HCEC 1CT (cell line): Measurements from ENCODE around the gene OCRL.

Experiments used
- DNase-seq: peaks from one replicate; pipeline ENCODE4 v3.0.0-alpha.2; 2017

The OCRL gene

GRCh38 chrX:129590596-129590995, 50.5 kb downstream of the OCRL start:
- no peak for DNase-seq

GRCh38 chrX:129593137-129593536, 53.1 kb downstream of the OCRL start:
- DNase-seq, result peak; percentile 36

DNA sequence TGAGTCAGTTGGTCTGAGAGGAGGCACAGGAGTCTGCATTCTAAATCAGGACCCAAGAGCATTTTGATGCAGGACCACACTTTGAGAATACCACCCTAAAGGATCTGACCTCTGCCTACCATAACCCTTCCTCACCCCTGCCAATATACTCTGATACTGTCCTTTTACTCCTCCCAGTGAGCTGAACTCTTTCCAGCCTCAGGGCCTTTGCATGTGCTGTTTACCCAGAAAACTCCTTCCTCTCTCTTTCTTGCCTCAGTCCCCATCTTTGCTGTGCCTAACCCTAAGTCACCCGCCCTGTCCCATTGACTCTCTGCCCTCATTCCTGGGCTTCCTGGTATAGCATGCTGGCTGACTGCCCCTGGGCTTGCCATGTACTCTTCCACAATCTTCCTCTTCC, 54.7 kb downstream of the OCRL start:
- no peak for DNase-seq

DNA sequence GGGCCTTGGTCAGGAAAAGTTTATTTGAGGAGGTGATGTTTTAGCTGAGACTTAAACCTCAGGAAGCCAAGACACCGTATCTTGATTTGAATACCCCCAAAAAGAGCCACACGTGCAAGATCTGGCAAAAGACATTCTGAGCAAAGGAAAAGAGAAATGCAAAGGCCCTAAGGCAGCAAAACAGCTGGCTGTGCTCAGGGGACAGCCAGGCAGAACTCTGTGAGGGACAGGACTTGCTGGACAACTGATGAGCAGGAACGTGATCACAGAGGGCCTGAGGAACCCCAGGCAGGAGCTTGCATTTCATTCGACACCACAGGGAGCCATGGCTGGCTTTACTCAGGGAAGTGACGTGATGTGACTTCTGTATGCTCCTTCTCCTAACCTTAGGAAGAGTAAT, 56.0 kb downstream of the OCRL start:
- DNase-seq, result no peak

- DNase-seq, result no peak
Observed at GRCh38 chrX:129597905-129598304, 57.8 kb downstream of the OCRL start.

DNA sequence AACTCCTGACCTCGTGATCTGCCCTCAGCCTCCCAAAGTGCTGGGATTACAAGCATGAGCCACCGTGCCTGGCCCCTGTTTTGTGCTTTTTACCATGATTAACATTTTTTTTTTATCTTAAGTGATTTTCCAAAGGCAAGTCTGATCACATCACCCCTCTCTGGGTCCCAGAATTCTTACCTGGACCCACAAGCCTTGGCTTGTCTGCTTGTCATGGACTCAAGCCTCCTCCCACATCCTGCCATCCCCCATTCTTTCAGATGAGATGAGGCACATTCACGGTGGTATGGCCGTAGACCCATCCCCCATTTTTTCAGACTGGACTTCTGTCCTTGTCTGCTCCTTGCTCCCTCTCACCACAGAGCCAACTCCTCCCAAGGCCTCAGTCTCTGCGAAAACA, 59.4 kb downstream of the OCRL start:
- DNase-seq, result no peak

- DNase-seq, result no peak
Observed at GRCh38 chrX:129599996-129600395, 59.9 kb downstream of the OCRL start.

DNA sequence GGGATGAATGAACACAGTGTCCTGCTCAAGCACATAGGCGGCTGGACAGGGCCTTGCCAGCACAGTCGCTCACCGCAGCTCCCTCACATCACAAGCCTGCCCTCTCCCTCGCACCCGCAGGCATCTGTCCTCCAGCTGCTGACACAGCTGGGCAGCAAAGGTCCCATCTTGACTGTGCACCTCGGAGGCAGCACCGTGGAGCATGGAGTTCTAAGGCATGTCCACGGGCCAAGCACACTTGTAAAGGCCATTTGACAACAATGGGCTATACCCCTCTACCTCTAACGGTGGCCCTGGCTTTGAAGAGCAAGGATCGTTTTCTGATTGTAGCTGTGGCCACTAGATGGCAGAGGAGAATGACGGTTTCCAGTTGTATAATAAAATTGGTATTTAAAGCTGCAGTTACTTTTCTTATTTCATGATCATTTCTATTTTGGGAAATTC, 60.9 kb downstream of the OCRL start:
- DNase-seq, result peak; percentile 17

- DNase-seq, result peak; percentile 9
Observed at GRCh38 chrX:129606918-129607317, 66.9 kb downstream of the OCRL start.

DNA sequence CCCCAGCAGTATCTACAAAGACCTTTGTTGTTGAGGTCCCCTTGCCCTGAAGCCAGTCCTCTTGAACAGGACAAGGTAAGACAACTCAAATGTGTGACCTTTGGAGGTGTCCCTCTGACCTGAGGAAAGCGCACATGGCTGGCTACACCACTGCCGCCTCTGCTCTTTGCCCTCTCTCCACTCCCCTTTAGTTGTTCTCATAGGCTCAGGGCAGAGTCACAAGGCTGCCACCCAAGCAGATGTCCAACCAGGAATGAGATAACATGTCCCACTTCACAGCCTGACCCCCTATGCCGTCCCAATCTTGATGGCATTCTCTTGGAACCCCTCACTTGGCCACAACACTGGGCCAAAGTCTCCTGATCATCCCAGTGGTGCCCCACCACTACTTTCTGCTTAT, 68.4 kb downstream of the OCRL start:
- DNase-seq, result no peak

GRCh38 chrX:129609395-129609794, 69.3 kb downstream of the OCRL start:
- DNase-seq, result no peak

DNA sequence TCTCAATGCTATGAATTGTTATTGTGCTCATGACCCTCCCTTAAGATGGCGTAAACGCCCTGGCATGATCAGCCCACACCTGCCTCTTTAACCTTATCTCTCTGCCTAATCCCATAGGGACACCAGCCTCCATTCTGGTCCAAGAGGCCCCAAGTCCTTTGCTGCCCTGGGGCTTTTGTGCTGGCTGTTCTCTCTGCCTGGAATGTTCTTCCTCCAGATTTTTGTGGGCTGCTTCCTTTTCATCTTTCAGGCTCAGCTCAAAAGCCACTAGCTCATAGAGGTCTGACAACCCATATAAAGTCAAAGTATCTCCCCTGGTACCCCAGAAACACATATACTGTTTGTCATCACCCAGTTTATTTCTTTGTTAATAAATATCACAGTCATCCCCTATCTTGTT, 72.3 kb downstream of the OCRL start:
- no peak for DNase-seq

DNA sequence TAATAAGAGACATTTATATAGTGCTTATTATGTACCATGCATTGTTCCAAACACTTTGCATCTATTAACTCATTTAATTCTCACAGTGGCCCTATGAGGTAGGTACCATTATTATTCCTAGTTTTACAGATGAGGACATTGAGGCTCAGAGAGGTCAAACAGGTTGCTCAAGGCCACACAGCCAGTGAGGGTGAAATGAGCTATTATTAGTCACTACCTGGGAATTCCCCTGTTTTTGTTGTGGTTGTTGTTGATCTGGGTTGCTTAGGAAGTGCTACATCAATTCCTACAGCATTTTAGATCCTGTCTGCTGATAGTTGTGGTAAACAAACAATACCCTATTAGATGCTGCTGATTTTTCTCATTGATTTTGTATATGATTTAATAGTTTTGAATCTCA, 73.5 kb downstream of the OCRL start:
- DNase-seq, result no peak

DNA sequence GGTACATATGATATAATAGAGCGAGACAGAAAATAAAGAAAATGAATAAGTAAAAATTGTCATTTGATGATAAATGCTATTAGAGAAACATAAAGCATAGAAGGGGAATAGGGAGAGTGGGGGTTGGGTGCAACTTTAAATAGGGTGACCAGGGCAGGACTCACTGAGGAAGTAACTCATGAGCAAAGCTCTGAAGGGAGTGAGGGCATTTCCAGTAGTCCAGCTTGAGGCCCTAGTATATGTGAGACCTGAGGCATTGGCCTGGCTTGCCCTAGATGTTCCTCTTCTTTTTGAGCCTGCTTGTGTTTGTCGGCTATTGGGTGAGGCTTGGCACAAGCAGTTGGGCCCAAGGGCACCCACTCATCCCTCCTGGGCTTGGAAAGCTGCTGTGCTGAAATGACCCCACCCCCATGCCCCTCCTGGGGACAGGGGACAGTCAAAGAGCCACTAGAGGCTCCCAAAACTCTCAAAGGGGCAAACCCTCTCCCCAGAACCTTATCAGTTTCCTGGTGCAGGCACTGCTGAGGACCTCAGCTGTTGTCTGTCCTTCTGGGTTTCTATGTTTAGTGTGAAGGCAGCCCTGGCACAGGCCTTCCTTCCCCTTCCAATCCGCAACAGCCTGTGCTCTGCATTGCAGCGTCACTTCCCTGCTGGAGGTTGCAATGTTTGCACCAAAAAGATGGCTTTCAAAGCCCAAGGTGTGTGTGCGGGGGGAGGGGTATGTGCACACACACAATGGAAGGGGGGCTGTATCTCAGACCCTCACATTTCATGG, 74.6 kb downstream of the OCRL start:
- no peak for DNase-seq

- DNase-seq, result no peak
Observed at GRCh38 chrX:129617420-129617819, 77.4 kb downstream of the OCRL start.

- DNase-seq, result no peak
Observed at GRCh38 chrX:129618997-129619396, 78.9 kb downstream of the OCRL start.

DNA sequence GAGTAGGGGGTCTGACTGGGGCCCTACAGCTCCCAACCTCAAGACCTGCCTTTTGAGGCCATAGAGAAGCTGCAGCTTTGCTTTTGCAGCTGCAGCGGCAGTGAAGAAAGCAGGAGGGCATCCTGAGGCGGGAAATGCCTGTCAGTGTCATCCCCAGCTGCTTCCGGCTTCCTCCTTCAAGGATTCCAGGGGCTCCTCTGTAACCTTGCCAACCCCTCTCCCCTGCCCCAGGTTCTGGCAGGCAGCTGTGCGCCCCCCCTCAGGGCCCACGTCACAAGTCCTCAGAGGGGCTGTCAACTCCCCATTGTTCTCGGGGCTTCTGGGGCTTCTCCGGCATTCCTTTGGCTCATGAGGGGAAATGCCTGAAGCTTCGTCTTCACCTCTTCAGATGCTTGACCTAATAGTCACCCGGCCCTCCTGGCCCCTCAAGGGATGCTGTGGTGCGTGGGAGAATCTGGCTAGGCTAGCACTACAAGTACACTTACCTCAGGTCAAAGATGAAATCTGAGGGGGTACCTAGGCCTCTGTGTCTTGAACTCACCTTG, 82.8 kb downstream of the OCRL start:
- DNase-seq, result no peak

- no peak for DNase-seq
Observed at GRCh38 chrX:129626026-129626425, 86.0 kb downstream of the OCRL start.

GRCh38 chrX:129629837-129630236, 89.8 kb downstream of the OCRL start:
- DNase-seq, result no peak

- DNase-seq, result no peak
Observed at GRCh38 chrX:129631849-129632248, 91.8 kb downstream of the OCRL start.

DNA sequence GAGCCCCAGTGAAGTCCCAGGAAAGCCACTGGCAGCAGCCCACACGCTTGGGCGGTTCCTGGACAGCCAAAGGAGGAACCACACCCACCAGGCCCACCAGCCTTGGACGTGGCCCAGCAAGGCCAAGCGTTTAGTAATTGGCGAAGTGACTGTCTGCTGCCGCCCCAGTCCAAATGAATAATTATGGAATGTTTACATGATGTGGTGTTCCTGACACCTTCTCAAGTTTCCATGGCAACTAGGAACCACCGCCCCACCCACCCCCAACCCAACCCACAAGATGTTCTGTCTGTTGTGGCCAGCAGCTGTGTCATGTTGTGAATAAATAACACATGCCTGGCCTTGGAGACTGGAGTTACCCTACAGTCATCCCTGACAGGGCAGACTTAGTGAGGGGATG, 92.4 kb downstream of the OCRL start:
- no peak for DNase-seq

- DNase-seq, result no peak
Observed at GRCh38 chrX:129634541-129634940, 94.5 kb downstream of the OCRL start.

GRCh38 chrX:129636175-129636681, 96.2 kb downstream of the OCRL start:
- DNase-seq, result no peak

DNA sequence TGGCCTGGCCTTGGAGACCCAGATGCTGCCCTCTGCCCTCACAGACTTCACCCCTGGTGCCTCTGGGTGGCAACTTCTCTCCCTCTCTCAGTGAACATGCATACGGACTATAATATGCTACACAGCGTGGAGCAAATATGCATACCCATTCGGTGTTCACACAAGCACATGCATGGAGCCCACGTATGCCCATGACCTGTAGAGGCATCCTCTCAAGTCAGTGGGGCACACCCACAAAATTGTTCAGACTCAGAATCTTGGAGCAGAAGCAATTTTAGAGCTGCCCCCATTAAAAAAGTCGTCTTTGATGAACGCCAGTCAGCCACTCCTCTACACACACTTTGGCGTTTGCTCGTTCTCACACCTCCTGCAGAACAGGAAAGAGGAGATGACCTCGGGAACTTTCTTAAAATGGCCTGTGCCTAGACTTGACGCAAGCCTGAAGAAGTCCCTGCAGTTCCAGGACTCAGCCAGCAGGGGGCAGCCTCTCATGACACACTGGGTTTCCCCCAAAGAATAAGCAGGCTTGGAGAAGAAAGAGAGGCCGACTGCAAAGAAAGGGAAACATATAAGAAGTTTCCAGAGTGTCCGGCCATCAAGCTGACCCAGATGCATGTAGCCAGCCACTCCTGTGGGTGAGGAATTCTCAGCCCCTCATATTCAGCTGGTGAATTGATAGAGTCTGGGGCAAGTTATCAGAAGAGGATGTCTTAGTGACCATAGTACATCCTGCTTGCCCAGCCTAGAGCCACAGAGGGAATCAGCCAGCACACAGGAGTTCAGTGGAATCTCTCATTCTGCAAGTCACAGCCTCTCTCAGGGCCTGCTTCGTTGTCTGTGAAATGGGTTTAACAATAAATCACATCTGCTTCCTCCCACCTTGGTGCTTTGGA, 97.4 kb downstream of the OCRL start:
- DNase-seq, result peak; percentile 41
